ENCODE data around the gene MSI2. TPM values are rescaled to one million over a fixed set of nuclear protein-coding genes. Genes with fewer than 3 reads are reported as not detected.

Gene MSI2
- total and polyA plus RNA-seq, 2 experiments from 2014 or later, result 15.7 to 76.4 TPM

DNA sequence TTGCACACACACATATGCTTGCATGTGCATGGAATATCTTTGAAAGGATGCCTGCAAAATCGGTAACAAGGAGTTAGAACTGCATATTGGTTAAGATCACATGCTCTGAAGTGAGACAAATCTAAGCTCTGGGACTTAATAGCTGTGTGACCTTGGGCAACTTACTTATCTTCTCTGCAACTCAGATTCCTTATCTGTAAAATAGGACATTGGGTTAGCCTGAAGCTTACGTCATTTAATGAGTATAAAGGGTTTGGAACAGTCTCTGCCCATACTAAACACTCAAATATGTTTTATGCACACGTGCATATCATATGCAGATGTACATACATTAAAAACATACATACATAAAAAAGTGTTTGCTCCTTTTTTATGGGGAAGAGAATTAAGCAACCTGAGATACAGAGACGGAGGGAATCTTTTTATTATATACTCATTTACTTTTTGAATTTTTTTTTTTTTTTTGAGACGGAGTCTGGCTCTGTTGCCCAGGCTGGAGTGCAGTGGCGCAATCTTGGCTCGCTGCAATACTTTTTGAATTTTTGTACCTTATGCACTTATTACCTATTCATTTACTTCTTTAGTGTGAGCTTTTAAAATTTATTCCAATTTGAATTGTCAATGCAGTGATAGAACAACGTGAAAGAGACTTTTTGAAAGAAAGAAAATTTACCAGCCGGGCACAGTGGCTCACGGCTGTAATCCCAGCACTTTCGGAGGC, 282.6 kb downstream of the MSI2 start:
- no peak overlapping the region for H3K4me3 ChIP-seq
- H3K36me3 ChIP-seq, result no peaks in the 10 kb centered on the region

DNA sequence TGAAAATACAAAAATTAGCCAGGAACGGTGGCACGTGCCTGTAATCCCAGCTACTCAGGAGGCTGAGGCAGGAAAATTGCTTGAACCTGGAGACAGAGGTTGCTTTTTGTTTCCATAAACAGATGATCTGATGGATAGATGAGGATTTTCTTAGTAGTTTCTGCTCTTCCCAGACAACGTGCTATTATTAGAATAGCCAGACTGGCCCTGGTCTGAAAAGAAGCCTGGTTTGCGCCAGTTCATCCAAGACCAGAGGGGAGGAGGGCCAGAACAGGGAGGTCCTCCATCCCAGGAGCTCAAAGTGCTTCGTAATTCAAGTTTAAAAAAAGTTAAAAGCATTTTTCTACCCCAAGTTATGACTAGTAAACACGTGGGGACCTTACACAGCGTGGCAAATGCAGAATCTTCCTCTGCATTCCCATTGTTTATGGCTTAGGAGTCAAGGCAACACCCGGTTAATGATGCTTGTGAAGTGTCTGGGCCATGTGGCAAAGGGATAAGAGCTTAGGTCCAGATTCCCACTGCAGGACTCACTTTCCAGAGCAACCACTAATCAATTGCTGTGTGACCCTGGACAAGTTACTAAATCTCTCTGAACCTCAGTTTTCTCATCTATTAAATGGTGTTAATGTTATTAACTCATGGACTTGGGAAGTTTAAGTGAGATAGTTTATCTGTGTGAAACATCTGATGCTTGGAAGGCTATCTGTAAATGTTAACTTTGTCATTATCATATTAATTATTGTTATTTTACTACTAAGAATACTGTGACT, 283.4 kb downstream of the MSI2 start:
- Histone ChIP-seq H3K4me3 (no peak overlapping the region), H3K4me1 (ENCODE audit: low read depth) (peaks cover 46% of the 10 kb centered on the region), H3K9me3 (ENCODE audit: low read depth) (no peaks in the 10 kb centered on the region), H3K27me3 (no peaks in the 10 kb centered on the region), H3K27ac (no peak overlapping the region), H3K36me3 (no peaks in the 10 kb centered on the region)
- TF ChIP-seq, protein P1, sequence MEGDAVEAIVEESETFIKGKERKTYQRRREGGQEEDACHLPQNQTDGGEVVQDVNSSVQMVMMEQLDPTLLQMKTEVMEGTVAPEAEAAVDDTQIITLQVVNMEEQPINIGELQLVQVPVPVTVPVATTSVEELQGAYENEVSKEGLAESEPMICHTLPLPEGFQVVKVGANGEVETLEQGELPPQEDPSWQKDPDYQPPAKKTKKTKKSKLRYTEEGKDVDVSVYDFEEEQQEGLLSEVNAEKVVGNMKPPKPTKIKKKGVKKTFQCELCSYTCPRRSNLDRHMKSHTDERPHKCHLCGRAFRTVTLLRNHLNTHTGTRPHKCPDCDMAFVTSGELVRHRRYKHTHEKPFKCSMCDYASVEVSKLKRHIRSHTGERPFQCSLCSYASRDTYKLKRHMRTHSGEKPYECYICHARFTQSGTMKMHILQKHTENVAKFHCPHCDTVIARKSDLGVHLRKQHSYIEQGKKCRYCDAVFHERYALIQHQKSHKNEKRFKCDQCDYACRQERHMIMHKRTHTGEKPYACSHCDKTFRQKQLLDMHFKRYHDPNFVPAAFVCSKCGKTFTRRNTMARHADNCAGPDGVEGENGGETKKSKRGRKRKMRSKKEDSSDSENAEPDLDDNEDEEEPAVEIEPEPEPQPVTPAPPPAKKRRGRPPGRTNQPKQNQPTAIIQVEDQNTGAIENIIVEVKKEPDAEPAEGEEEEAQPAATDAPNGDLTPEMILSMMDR (IDR thresholded peaks at IDR 0.05; ENCODE audit: low read depth, low read length), result no peak
- DNase-seq (ENCODE audit: low read depth in 1 of 2, low spot score in 1 of 2), result no peak

More for the DNA sequence above, 282.6 kb downstream of the MSI2 start:
- H3K27ac ChIP-seq, result no peak overlapping the region
- TF ChIP-seq, protein P1 (IDR thresholded peaks at IDR 0.05; ENCODE audit: low read depth, low read length), result no peak
- no peaks in the 10 kb centered on the region for H3K27me3 ChIP-seq
- H3K4me1 ChIP-seq (ENCODE audit: low read depth), result peaks cover 45% of the 10 kb centered on the region
- no peak for DNase-seq (ENCODE audit: low read depth in 1 of 2, low spot score in 1 of 2)
- no peaks in the 10 kb centered on the region for H3K9me3 ChIP-seq (ENCODE audit: low read depth)

DNA sequence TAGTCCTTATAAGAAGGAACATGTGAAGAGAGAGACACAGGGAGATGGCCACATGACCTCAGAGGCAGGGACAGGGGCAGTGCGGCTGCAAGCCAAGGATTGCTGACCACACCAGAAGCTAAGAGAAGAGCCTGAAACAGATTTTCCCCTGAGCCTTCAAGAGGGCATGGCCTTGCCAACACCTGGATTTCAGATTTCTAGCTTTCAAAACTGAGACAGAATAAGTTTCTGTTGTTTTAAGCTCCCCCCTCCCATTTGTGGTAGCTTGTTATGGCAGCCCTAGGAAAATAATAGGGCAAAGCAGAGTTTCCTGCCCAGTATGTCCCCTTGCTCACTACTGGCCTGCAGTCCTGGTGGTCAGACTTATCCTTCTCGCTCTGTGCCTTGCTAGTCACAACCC, 284.3 kb downstream of the MSI2 start:
- TF ChIP-seq, protein P1 (IDR thresholded peaks at IDR 0.05; ENCODE audit: low read depth, low read length), result no peak
- DNase-seq (ENCODE audit: low read depth in 1 of 2, low spot score in 1 of 2), result no peak
- peaks cover 49% of the 10 kb centered on the region for H3K4me1 ChIP-seq (ENCODE audit: low read depth)

GRCh38 chr17:57541049-57541448, 284.7 kb downstream of the MSI2 start:
- H3K4me3 ChIP-seq, result no peak overlapping the region
- H3K36me3 ChIP-seq, result no peaks in the 10 kb centered on the region
- no peak for DNase-seq (ENCODE audit: low read depth in 1 of 2, low spot score in 1 of 2)
- TF ChIP-seq, protein P1 (IDR thresholded peaks at IDR 0.05; ENCODE audit: low read depth, low read length), result no peak
- H3K27me3 ChIP-seq, result no peaks in the 10 kb centered on the region
- no peak overlapping the region for H3K27ac ChIP-seq
- H3K9me3 ChIP-seq (ENCODE audit: low read depth), result no peaks in the 10 kb centered on the region
- peaks cover 51% of the 10 kb centered on the region for H3K4me1 ChIP-seq (ENCODE audit: low read depth)

More for the DNA sequence above, 284.3 kb downstream of the MSI2 start:
- no peaks in the 10 kb centered on the region for H3K27me3 ChIP-seq
- H3K9me3 ChIP-seq (ENCODE audit: low read depth), result no peaks in the 10 kb centered on the region
- no peak overlapping the region for H3K27ac ChIP-seq
- H3K4me3 ChIP-seq, result no peak overlapping the region
- no peaks in the 10 kb centered on the region for H3K36me3 ChIP-seq

DNA sequence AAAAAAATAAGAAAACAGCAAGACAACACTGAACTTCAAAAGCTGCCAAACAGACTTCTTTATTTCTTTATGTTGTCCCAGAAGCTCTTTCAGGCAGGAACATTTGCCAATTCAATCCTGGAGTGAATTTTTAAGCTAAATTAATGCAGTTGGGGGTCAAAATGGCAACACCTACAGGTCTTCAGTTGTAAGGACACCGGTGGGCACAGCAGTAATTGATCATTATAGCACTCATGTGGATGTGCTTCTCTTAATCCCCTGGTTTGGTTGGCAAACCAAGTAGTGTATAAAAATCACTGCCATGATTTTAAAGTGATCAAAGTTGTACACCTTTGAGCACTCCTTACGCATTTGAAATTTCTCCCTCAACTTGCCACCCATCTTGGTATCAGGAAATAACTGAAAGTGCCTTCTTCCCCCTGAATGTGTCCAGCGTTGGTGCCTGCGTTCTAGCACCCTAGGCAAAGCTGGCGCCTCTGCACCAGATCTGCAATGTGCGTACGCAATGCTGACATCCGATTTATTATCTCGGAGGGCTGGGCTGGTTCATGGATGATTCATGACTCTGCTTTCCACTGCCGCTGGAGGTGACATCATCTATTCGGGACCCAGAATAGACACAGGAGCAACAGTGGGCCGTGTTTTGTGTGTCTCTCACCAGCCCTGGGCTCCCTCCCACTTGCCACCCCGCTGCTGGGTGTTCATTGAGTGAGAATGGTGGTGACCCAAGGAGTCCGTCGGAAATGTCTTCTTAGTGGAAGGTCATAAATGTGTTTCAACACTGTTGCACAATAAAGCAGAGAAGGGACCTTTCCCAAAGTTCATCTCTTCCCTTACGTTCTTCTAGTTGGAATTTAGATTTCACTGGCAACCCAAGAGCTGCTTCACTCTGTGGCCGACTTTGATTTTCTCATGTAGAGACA, 285.4 kb downstream of the MSI2 start:
- no peaks in the 10 kb centered on the region for H3K36me3 ChIP-seq
- H3K4me1 ChIP-seq (ENCODE audit: low read depth), result peaks cover 52% of the 10 kb centered on the region
- no peak overlapping the region for H3K27ac ChIP-seq
- no peaks in the 10 kb centered on the region for H3K9me3 ChIP-seq (ENCODE audit: low read depth)
- H3K4me3 ChIP-seq, result no peak overlapping the region
- no peaks in the 10 kb centered on the region for H3K27me3 ChIP-seq
- TF ChIP-seq, protein P1 (IDR thresholded peaks at IDR 0.05; ENCODE audit: low read depth, low read length), result no peak
- DNase-seq (ENCODE audit: low read depth in 1 of 2, low spot score in 1 of 2), result peak in 1 of 2 donors; percentile 93
